ENCODE measurements around the gene CLPTM1. TPM values are rescaled to one million over a fixed set of nuclear protein-coding genes. Genes with fewer than 3 reads are reported as not detected.

The CLPTM1 gene
- total and polyA plus RNA-seq, 2 experiments from 2014 or later, result 59.6 to 71.4 TPM

- DNase-seq (ENCODE audit: low read depth in 1 of 2, low spot score in 1 of 2), result no peak
- H3K4me3 ChIP-seq, result no peak overlapping the region
- H3K4me1 ChIP-seq (ENCODE audit: low read depth), result peaks cover 4% of the 10 kb centered on the region
- no peaks in the 10 kb centered on the region for H3K27me3 ChIP-seq
- no peak overlapping the region for H3K27ac ChIP-seq
- no peaks in the 10 kb centered on the region for H3K9me3 ChIP-seq (ENCODE audit: low read depth)
- no peak for TF ChIP-seq CTCF (IDR thresholded peaks at IDR 0.05; ENCODE audit: low read depth, low read length)
- H3K36me3 ChIP-seq, result no peaks in the 10 kb centered on the region
Measured at GRCh38 chr19:45005787-45006186, 50.6 kb downstream of the CLPTM1 start.

GRCh38 chr19:45008552-45008951 is 53.4 kb downstream of the CLPTM1 start:
- Histone ChIP-seq H3K27me3 (no peaks in the 10 kb centered on the region), H3K4me1 (ENCODE audit: low read depth) (no peaks in the 10 kb centered on the region), H3K36me3 (no peaks in the 10 kb centered on the region), H3K4me3 (no peak overlapping the region), H3K27ac (no peak overlapping the region), H3K9me3 (ENCODE audit: low read depth) (no peaks in the 10 kb centered on the region)
- no peak for TF ChIP-seq CTCF (IDR thresholded peaks at IDR 0.05; ENCODE audit: low read depth, low read length)
- no peak for DNase-seq (ENCODE audit: low read depth in 1 of 2, low spot score in 1 of 2)

GRCh38 chr19:45009625-45010255 is 54.6 kb downstream of the CLPTM1 start:
- Histone ChIP-seq H3K27ac (no peak overlapping the region), H3K36me3 (no peaks in the 10 kb centered on the region), H3K27me3 (no peaks in the 10 kb centered on the region), H3K9me3 (ENCODE audit: low read depth) (no peaks in the 10 kb centered on the region), H3K4me1 (ENCODE audit: low read depth) (no peaks in the 10 kb centered on the region), H3K4me3 (no peak overlapping the region)
- TF ChIP-seq CTCF (IDR thresholded peaks at IDR 0.05; ENCODE audit: low read depth, low read length), result no peak
- DNase-seq (ENCODE audit: low read depth in 1 of 2, low spot score in 1 of 2), result no peak

- Histone ChIP-seq H3K27me3 (no peaks in the 10 kb centered on the region), H3K27ac (no peak overlapping the region), H3K9me3 (ENCODE audit: low read depth) (no peaks in the 10 kb centered on the region), H3K4me1 (ENCODE audit: low read depth) (no peaks in the 10 kb centered on the region), H3K4me3 (no peak overlapping the region), H3K36me3 (no peaks in the 10 kb centered on the region)
- no peak for DNase-seq (ENCODE audit: low read depth in 1 of 2, low spot score in 1 of 2)
- TF ChIP-seq CTCF (IDR thresholded peaks at IDR 0.05; ENCODE audit: low read depth, low read length), result no peak
Measured at GRCh38 chr19:45010306-45010705, 55.1 kb downstream of the CLPTM1 start.

GRCh38 chr19:45011959-45012358 is 56.8 kb downstream of the CLPTM1 start:
- H3K27ac ChIP-seq, result no peak overlapping the region
- no peaks in the 10 kb centered on the region for H3K27me3 ChIP-seq
- DNase-seq (ENCODE audit: low read depth in 1 of 2, low spot score in 1 of 2), result no peak
- H3K9me3 ChIP-seq (ENCODE audit: low read depth), result no peaks in the 10 kb centered on the region
- no peak overlapping the region for H3K4me3 ChIP-seq
- no peak for TF ChIP-seq CTCF (IDR thresholded peaks at IDR 0.05; ENCODE audit: low read depth, low read length)
- H3K36me3 ChIP-seq, result no peaks in the 10 kb centered on the region
- no peaks in the 10 kb centered on the region for H3K4me1 ChIP-seq (ENCODE audit: low read depth)
